Amygdala (tissue), 56 donors: ENCODE measurements around the gene SPACDR.

ENCODE experiments used
- DNase-seq, 56 donors: peaks; one replicate each; lab custom pipeline; 2025; lab: John Stamatoyannopoulos, UW

Gene SPACDR

GRCh38 chr7:100438172-100438571 is 25.9 kb downstream of the SPACDR start:
- DNase-seq: no peak

- DNase-seq: no peak
Observed at GRCh38 chr7:100437150-100438100, 26.6 kb downstream of the SPACDR start.

- peak in 10 of 56 donors; percentile 13 to 52 (median 29) for DNase-seq
Observed at GRCh38 chr7:100435401-100436304, 28.4 kb downstream of the SPACDR start.

GRCh38 chr7:100434297-100435144 is 29.5 kb downstream of the SPACDR start:
- no peak for DNase-seq

- DNase-seq: no peak
Observed at GRCh38 chr7:100433592-100434296, 30.3 kb downstream of the SPACDR start.

- no peak for DNase-seq
Observed at GRCh38 chr7:100433276-100433591, 30.8 kb downstream of the SPACDR start.

- no peak for DNase-seq
Observed at GRCh38 chr7:100432621-100433275, 31.3 kb downstream of the SPACDR start.

GRCh38 chr7:100432053-100432452 is 32.0 kb downstream of the SPACDR start:
- DNase-seq: no peak

GRCh38 chr7:100431286-100431735 is 32.7 kb downstream of the SPACDR start:
- no peak for DNase-seq

GRCh38 chr7:100430493-100431285 is 33.4 kb downstream of the SPACDR start:
- no peak for DNase-seq

- peak; percentile 67 to 97 (median 91) for DNase-seq
Observed at GRCh38 chr7:100429637-100430492, 34.2 kb downstream of the SPACDR start, which contains the start of gene MEPCE. Gene MEPCE, plus strand, starts transcription at chr7:100429831. Its CDS starts 188 bp downstream, at chr7:100430019.

- DNase-seq: peak; percentile 88 to 100 (median 98)
Observed at GRCh38 chr7:100428967-100429636, 35.0 kb downstream of the SPACDR start.

- DNase-seq: peak; percentile 65 to 98 (median 92)
Observed at GRCh38 chr7:100428199-100428966, 35.7 kb downstream of the SPACDR start, which contains the start of gene ZCWPW1. Gene ZCWPW1, minus strand, starts transcription at chr7:100428703. Its CDS starts 8,054 bp downstream, at chr7:100420649.

- no peak for DNase-seq
Observed at GRCh38 chr7:100427762-100428198, 36.3 kb downstream of the SPACDR start.

- DNase-seq: no peak
Observed at GRCh38 chr7:100426516-100426915, 37.5 kb downstream of the SPACDR start.

GRCh38 chr7:100425347-100425746 is 38.7 kb downstream of the SPACDR start:
- DNase-seq: no peak
